ENCODE results near the gene LSMEM2. TPM values are rescaled to one million over a fixed set of nuclear protein-coding genes. Genes with fewer than 3 reads are reported as not detected.

The LSMEM2 gene
- total and polyA plus RNA-seq, 2 of the 8 experiments (the other 6 are each of a cell fraction or from before 2014, with no cell fraction given), result 0.58 to 0.68 TPM

DNA sequence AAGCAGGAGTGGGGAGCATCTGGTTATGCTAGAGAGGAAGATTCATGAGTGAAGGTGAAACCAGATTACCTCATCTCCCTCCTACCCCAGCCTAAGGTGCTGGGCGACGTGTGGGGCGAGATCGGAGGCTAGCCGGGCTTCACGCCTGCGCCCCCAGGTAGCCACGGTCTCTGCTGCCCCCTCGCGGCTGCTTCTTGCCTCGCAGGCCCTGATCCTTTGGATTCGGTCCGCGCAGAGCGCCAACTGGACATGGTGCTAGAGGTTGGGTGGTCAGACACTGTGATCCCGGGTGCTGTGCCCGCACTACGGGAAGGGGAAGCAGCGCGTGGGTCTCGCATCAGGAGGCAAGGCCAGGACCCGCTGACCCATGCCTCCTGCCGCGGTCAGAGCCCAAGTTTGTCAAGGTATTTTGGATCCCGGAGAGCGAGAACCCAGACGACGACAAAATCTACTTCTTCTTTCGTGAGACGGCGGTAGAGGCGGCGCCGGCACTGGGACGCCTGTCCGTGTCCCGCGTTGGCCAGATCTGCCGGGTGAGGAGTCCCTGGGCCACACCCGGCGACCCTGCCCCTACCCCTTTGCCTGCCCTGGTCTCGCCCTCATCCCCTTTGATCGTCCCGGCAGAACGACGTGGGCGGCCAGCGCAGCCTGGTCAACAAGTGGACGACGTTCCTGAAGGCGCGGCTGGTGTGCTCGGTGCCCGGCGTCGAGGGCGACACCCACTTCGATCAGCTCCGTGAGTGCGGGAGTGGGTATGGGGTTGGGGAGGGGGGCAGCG, 5.8 kb upstream of the LSMEM2 start (continued):
- TF ChIP-seq ATF2 (IDR thresholded peaks at IDR 0.05; ENCODE audit: low read length) (peak; percentile 76; the same call in 1 of the 2 replicates), HDAC6 (IDR thresholded peaks at IDR 0.05; ENCODE audit: low read depth, low read length) (no peak), SAP30 (IDR thresholded peaks at IDR 0.05; ENCODE audit: insufficient read depth, insufficient replicate concordance, low read length) (no peak), HDAC2 (IDR thresholded peaks at IDR 0.05; ENCODE audit: borderline replicate concordance in 1 of 2, low read depth in 2 of 2, low read length in 2 of 2) (no peak)
